Measurements from ENCODE around the gene RAD51B.

DNA sequence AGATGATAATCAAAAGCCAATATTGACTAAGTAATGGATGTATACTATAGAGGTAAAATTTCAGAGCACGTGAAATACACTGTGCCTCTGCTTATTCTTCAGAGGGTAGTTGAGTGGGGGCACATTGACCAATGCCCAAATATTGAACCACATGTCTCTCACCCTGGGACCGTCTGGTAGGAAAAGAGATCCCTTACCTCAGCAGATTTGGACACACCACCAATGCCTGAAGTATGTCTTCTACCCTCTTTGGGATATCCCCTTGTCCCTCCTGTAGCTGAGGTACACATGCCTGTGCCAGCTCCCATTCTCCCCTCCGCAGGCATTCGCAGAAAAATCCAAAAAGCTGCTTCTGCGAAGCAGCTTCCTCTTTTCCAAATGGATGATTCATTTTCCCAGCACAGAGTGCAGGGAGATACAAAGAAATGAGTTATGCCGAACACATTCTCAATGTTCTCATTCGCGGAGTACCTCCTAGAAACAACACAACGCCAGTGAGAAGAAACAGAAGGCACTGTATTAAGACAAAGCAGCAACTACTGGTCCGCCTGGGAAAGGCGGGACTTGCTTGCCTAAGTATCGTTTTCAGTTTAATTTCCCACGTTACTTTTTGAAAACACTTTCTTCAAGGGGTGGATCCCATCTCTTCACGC, 3.9 kb upstream of the RAD51B start:
- TF ChIP-seq, protein P1, sequence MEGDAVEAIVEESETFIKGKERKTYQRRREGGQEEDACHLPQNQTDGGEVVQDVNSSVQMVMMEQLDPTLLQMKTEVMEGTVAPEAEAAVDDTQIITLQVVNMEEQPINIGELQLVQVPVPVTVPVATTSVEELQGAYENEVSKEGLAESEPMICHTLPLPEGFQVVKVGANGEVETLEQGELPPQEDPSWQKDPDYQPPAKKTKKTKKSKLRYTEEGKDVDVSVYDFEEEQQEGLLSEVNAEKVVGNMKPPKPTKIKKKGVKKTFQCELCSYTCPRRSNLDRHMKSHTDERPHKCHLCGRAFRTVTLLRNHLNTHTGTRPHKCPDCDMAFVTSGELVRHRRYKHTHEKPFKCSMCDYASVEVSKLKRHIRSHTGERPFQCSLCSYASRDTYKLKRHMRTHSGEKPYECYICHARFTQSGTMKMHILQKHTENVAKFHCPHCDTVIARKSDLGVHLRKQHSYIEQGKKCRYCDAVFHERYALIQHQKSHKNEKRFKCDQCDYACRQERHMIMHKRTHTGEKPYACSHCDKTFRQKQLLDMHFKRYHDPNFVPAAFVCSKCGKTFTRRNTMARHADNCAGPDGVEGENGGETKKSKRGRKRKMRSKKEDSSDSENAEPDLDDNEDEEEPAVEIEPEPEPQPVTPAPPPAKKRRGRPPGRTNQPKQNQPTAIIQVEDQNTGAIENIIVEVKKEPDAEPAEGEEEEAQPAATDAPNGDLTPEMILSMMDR (IDR thresholded peaks at IDR 0.05): no peak
- no peak for TF ChIP-seq POLR2A (IDR thresholded peaks at IDR 0.05)
- no peak for TF ChIP-seq POLR2AphosphoS5 (IDR thresholded peaks at IDR 0.05; ENCODE audit: insufficient read depth in 1 of 2, low read depth in 1 of 2)

Measured in vagina (tissue), 2 donors.